ENCODE measurements around the gene GSTP1.
"Not testable (repeated sequence)": the region's sequence is repeated elsewhere in the genome, so short reads cannot be mapped to it uniquely, and the experiment has no call there.

GSTP1 gene

GRCh38 chr11:67583247-67584204 is at the start of gene GSTP1:
Gene GSTP1 (plus strand): TSS chr11:67583812. CDS start chr11:67583844, 32 bp downstream.
- DNase-seq (ENCODE audit: low read depth in 3 of 3) = peak; percentile 62 to 77 (median 62)

- no peak for DNase-seq (ENCODE audit: low read depth in 3 of 3)
Observed at GRCh38 chr11:67534070-67534679, 49.4 kb upstream of the GSTP1 start.

- DNase-seq (ENCODE audit: low read depth in 3 of 3) = no peak
Observed at GRCh38 chr11:67535561-67535960, 48.1 kb upstream of the GSTP1 start.

- DNase-seq (ENCODE audit: low read depth in 3 of 3) = no peak
Observed at GRCh38 chr11:67538306-67538705, 45.3 kb upstream of the GSTP1 start.

- no peak for DNase-seq (ENCODE audit: low read depth in 3 of 3)
Observed at GRCh38 chr11:67538823-67539505, 44.6 kb upstream of the GSTP1 start.

- DNase-seq (ENCODE audit: low read depth in 3 of 3) = no peak
Observed at GRCh38 chr11:67539550-67539949, 44.1 kb upstream of the GSTP1 start.

GRCh38 chr11:67541198-67541597 is 42.4 kb upstream of the GSTP1 start:
- no peak for DNase-seq (ENCODE audit: low read depth in 3 of 3)

GRCh38 chr11:67542169-67542568 is 41.4 kb upstream of the GSTP1 start:
- no peak for DNase-seq (ENCODE audit: low read depth in 3 of 3)

- no peak for DNase-seq (ENCODE audit: low read depth in 3 of 3)
Observed at GRCh38 chr11:67542971-67543370, 40.6 kb upstream of the GSTP1 start.

GRCh38 chr11:67543585-67543984 is 40.0 kb upstream of the GSTP1 start:
- DNase-seq (ENCODE audit: low read depth in 3 of 3) = no peak

GRCh38 chr11:67544616-67545242 is 38.9 kb upstream of the GSTP1 start:
- DNase-seq (ENCODE audit: low read depth in 3 of 3) = no peak

GRCh38 chr11:67545280-67545679 is 38.3 kb upstream of the GSTP1 start:
- DNase-seq (ENCODE audit: low read depth in 3 of 3) = no peak

GRCh38 chr11:67548112-67548511 is 35.5 kb upstream of the GSTP1 start:
- not testable (repeated sequence) for DNase-seq (ENCODE audit: low read depth in 3 of 3)

- no peak for DNase-seq (ENCODE audit: low read depth in 3 of 3)
Observed at GRCh38 chr11:67548555-67549110, 35.0 kb upstream of the GSTP1 start.

GRCh38 chr11:67551127-67551526 is 32.5 kb upstream of the GSTP1 start:
- DNase-seq (ENCODE audit: low read depth in 3 of 3) = no peak

GRCh38 chr11:67551697-67552096 is 31.9 kb upstream of the GSTP1 start:
- DNase-seq (ENCODE audit: low read depth in 3 of 3) = not testable (repeated sequence)

GRCh38 chr11:67556244-67556643 is 27.4 kb upstream of the GSTP1 start:
- no peak for DNase-seq (ENCODE audit: low read depth in 3 of 3)

GRCh38 chr11:67558084-67558772 is 25.4 kb upstream of the GSTP1 start:
- DNase-seq (ENCODE audit: low read depth in 3 of 3) = no peak

- no peak for DNase-seq (ENCODE audit: low read depth in 3 of 3)
Observed at GRCh38 chr11:67561971-67562619, 21.5 kb upstream of the GSTP1 start.

- no peak for DNase-seq (ENCODE audit: low read depth in 3 of 3)
Observed at GRCh38 chr11:67562963-67563704, 20.5 kb upstream of the GSTP1 start.

Measured in stimulated activated CD4-positive, alpha-beta T cell treated with anti-CD3 and anti-CD28 coated beads, TNF-alpha, amount 100 ng/mL, for 4 hours (primary cell).